SH-SY5Y (cell line): ENCODE results near the gene NOC2L.

Experiments
- GATA2 ChIP-seq: IDR thresholded peaks from 2 replicates; pipeline ENCODE4 v1.6.1; 2011; ENCODE audit warnings: mild to moderate bottlenecking, low read depth, low read length
- GATA3 ChIP-seq: IDR thresholded peaks from 2 replicates; pipeline ENCODE4 v1.6.1; 2011; ENCODE audit warnings: low read depth, mild to moderate bottlenecking, low read length, moderate library complexity

- TF ChIP-seq GATA3: no peak
- TF ChIP-seq GATA2: no peak
Observed at GRCh38 chr1:955474-955873, 3.6 kb downstream of the NOC2L start.
